IMR-90 (cell line): Measurements from ENCODE around the gene FASLG.

Experiments used
- CEBPB ChIP-seq: IDR thresholded peaks from 2 replicates; pipeline ENCODE4 v1.6.1; 2012; ENCODE audit warnings: low read depth, low read length, improper control_type of control experiment
- MAFK ChIP-seq: IDR thresholded peaks from 2 replicates; pipeline ENCODE4 v1.6.1; 2012; ENCODE audit warnings: low read depth, low read length, improper control_type of control experiment
- MAZ ChIP-seq: IDR thresholded peaks from 2 replicates; pipeline ENCODE4 v1.6.1; 2012; ENCODE audit warnings: low read depth, mild to moderate bottlenecking, low read length, improper control_type of control experiment, moderate library complexity, borderline replicate concordance
- POLR2A ChIP-seq: IDR thresholded peaks from 2 replicates; pipeline ENCODE4 v1.6.1; 2012; ENCODE audit warnings: mild to moderate bottlenecking, low read depth, low read length
- RAD21 ChIP-seq: IDR thresholded peaks from 2 replicates; pipeline ENCODE4 v1.6.1; 2012; ENCODE audit warnings: low read length, improper control_type of control experiment
- RCOR1 ChIP-seq: IDR thresholded peaks from 2 replicates; pipeline ENCODE4 v1.6.1; 2012; ENCODE audit warnings: mild to moderate bottlenecking, low read length, improper control_type of control experiment; ENCODE audit not compliant: insufficient replicate concordance
- RFX5 ChIP-seq: IDR thresholded peaks from 2 replicates; pipeline ENCODE4 v1.8.0; 2012; ENCODE audit warnings: low read depth, mild to moderate bottlenecking, low read length, moderate library complexity
- TF ChIP-seq, protein P1 (sequence below): conservative IDR thresholded peaks from 2 replicates; pipeline ENCODE4 v1.5.1; 2012; ENCODE audit warnings: mild to moderate bottlenecking, low read depth, low read length, improper control_type of control experiment
- TF ChIP-seq, protein P2 (sequence below): fragments of 150-350 bp; IDR thresholded peaks from 2 replicates; pipeline ENCODE4 v1.6.1; 2016; ENCODE audit warnings: low read depth, mild to moderate bottlenecking, low read length, moderate library complexity, borderline replicate concordance
- TF ChIP-seq, protein P3 (sequence below): fragments of 150-350 bp; IDR thresholded peaks from 2 replicates; pipeline ENCODE4 v1.6.1; 2017; ENCODE audit warnings: mild to moderate bottlenecking, antibody characterized with exemption, low read length, low read depth

DNA sequence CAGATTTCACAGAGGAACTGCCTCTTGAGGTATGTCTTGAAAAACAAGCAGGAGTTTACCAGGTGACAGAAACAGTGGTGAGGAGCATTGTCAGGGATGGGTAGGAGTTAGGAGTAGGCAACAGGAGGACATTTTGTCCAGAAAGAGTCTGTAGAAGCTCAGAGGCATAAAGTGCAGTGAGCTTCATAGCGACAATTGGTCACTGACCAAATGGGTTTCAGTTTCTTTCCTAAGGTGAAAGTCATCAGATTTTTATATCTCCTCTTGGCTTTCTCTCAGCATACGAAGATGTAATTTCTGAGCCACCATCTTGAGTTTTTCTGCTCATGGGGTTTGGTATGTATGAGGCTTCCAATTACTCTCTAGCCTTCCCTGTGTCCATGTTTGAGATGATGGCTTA is 29.3 kb upstream of the FASLG start:
- TF ChIP-seq, protein P1, sequence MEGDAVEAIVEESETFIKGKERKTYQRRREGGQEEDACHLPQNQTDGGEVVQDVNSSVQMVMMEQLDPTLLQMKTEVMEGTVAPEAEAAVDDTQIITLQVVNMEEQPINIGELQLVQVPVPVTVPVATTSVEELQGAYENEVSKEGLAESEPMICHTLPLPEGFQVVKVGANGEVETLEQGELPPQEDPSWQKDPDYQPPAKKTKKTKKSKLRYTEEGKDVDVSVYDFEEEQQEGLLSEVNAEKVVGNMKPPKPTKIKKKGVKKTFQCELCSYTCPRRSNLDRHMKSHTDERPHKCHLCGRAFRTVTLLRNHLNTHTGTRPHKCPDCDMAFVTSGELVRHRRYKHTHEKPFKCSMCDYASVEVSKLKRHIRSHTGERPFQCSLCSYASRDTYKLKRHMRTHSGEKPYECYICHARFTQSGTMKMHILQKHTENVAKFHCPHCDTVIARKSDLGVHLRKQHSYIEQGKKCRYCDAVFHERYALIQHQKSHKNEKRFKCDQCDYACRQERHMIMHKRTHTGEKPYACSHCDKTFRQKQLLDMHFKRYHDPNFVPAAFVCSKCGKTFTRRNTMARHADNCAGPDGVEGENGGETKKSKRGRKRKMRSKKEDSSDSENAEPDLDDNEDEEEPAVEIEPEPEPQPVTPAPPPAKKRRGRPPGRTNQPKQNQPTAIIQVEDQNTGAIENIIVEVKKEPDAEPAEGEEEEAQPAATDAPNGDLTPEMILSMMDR = no peak
- TF ChIP-seq RCOR1 = no peak
- no peak for TF ChIP-seq POLR2A
- no peak for TF ChIP-seq RAD21
- TF ChIP-seq MAZ = no peak
- TF ChIP-seq, protein P2, sequence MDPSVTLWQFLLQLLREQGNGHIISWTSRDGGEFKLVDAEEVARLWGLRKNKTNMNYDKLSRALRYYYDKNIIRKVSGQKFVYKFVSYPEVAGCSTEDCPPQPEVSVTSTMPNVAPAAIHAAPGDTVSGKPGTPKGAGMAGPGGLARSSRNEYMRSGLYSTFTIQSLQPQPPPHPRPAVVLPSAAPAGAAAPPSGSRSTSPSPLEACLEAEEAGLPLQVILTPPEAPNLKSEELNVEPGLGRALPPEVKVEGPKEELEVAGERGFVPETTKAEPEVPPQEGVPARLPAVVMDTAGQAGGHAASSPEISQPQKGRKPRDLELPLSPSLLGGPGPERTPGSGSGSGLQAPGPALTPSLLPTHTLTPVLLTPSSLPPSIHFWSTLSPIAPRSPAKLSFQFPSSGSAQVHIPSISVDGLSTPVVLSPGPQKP = no peak
- TF ChIP-seq, protein P3, sequence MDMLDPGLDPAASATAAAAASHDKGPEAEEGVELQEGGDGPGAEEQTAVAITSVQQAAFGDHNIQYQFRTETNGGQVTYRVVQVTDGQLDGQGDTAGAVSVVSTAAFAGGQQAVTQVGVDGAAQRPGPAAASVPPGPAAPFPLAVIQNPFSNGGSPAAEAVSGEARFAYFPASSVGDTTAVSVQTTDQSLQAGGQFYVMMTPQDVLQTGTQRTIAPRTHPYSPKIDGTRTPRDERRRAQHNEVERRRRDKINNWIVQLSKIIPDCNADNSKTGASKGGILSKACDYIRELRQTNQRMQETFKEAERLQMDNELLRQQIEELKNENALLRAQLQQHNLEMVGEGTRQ = no peak
- TF ChIP-seq CEBPB = no peak
- no peak for TF ChIP-seq RFX5
- TF ChIP-seq MAFK = no peak
